Calu3 (cell line): ENCODE measurements around the gene KRT6B. TPM values are rescaled to one million over a fixed set of nuclear protein-coding genes. Genes with fewer than 3 reads are reported as not detected.

ENCODE experiments used
- BruUV-seq: library from RNA; stranded (reverse); fragments of 400-500 nt; replicated peaks from 2 replicates; lab custom pipeline; 2021; lab: Mats Ljungman, UMichigan
- CTCF ChIA-PET: fragments of 300-600 bp; sonication (Branson Sonifier 250); formaldehyde crosslinking; loops from one replicate; lab custom pipeline; 2022; ENCODE audit warnings: antibody characterized with exemption; lab: Charles Lee
- DNase-seq: peaks from one replicate; pipeline ENCODE4 v3.0.0; 2022
- H3K27ac Mint-ChIP-seq: one replicate; pipeline ENCODE4 v1.8.0; 2022; ENCODE audit warnings: mixed read lengths; ENCODE audit not compliant: unreplicated experiment
- H3K27me3 Mint-ChIP-seq: one replicate; pipeline ENCODE4 v1.8.0; 2022; ENCODE audit warnings: mixed read lengths; ENCODE audit not compliant: unreplicated experiment
- H3K36me3 Mint-ChIP-seq: one replicate; pipeline ENCODE4 v1.8.0; 2022; ENCODE audit warnings: mild to moderate bottlenecking, moderate library complexity, mixed read lengths; ENCODE audit not compliant: insufficient read depth, unreplicated experiment
- H3K4me1 Mint-ChIP-seq: one replicate; pipeline ENCODE4 v1.8.0; 2022; ENCODE audit warnings: mild to moderate bottlenecking, low read depth, mixed read lengths; ENCODE audit not compliant: unreplicated experiment
- H3K4me3 Mint-ChIP-seq: one replicate; pipeline ENCODE4 v1.8.0; 2022; ENCODE audit warnings: mild to moderate bottlenecking, low read depth, moderate library complexity, mixed read lengths; ENCODE audit not compliant: unreplicated experiment
- H3K9me3 Mint-ChIP-seq: one replicate; pipeline ENCODE4 v1.8.0; 2022; ENCODE audit warnings: low read depth, mixed read lengths; ENCODE audit not compliant: unreplicated experiment
- CTCF ChIP-seq: fragments of 200-600 bp; IDR thresholded peaks from one replicate; pipeline ENCODE4 v1.8.0; 2022; ENCODE audit warnings: antibody characterized with exemption; ENCODE audit not compliant: unreplicated experiment
- intact Hi-C: fragments of 100-400 bp; cut with micrococcal nuclease; formaldehyde crosslinking; loops from one replicate; pipeline ENCODE4 v1.10.0; 2022; ENCODE audit not compliant: unreplicated experiment
- total RNA-seq: library from RNA; stranded (reverse); gene quantifications from 2 replicates; pipeline ENCODE4 v1.2.3, GENCODE V29; 2022

The KRT6B gene
- total RNA-seq, 1 experiment from 2014 or later: 5.6 TPM

GRCh38 chr12:52401526-52401925 lies 50.4 kb downstream of the KRT6B start:
- Mint-ChIP-seq H3K4me1 (peaks cover 8% of the 10 kb centered on the region), H3K4me3 (no peak overlapping the region), H3K36me3 (no peaks in the 10 kb centered on the region), H3K27ac (no peak overlapping the region), H3K9me3 (no peaks in the 10 kb centered on the region), H3K27me3 (peaks cover 45% of the 10 kb centered on the region)
- no peak for TF ChIP-seq CTCF
- no TSS peak for BruUV-seq
- CTCF ChIA-PET: no interaction called here
- no peak for DNase-seq
- intact Hi-C loops: no loop called here

DNA sequence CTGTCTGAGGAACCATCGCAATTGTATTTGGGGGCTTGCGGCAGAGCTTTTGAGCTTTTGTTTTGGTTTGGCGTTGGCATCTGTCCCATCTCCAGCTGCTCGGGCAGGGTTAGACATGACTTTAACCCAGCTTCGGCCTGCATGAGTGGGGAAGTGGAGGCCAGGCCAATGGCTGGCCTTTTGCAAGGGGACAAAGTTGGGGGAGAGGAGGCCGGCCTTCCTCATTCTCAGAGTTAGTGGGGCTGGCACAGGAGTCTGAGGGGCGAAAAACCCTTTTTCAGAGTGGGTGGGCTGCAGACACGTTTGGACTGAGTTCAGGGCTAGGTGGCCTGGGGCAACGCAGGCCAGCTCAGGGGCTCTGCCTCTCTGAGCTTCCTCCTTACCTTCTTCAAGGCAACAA lies 51.0 kb downstream of the KRT6B start:
- Mint-ChIP-seq H3K4me1 (peaks cover 8% of the 10 kb centered on the region), H3K36me3 (no peaks in the 10 kb centered on the region), H3K27ac (no peak overlapping the region), H3K27me3 (peaks cover 47% of the 10 kb centered on the region), H3K9me3 (no peaks in the 10 kb centered on the region), H3K4me3 (no peak overlapping the region)
- no peak for DNase-seq
- CTCF ChIA-PET: no interaction called here
- intact Hi-C loops: no loop called here
- no TSS peak for BruUV-seq
- TF ChIP-seq CTCF: no peak

DNA sequence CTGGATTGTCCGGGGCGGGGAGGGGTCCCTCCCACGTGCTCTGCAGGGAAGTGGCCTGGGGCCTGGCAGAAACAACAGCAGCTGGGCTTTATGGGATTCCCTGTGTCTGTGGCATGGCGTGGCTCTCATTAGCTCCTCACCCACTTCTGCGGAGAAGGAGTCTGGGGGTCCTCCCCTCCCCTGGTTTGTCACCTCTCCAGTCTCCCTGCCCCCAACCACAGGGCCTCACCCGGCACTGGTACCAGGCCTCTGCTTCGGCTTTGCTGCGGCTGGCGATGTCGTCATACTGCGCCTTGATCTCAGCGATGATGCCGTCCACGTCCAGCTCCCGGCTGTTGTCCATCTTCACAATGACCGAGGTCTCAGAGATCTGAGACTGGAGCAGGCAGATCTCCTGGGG lies 52.2 kb downstream of the KRT6B start:
- DNase-seq: no peak
- CTCF ChIA-PET: no interaction called here
- Mint-ChIP-seq H3K4me3 (no peak overlapping the region), H3K4me1 (peaks cover 8% of the 10 kb centered on the region), H3K36me3 (no peaks in the 10 kb centered on the region), H3K27me3 (peaks cover 47% of the 10 kb centered on the region), H3K27ac (no peak overlapping the region), H3K9me3 (no peaks in the 10 kb centered on the region)
- BruUV-seq: no TSS peak
- intact Hi-C loops: no loop called here
- no peak for TF ChIP-seq CTCF

DNA sequence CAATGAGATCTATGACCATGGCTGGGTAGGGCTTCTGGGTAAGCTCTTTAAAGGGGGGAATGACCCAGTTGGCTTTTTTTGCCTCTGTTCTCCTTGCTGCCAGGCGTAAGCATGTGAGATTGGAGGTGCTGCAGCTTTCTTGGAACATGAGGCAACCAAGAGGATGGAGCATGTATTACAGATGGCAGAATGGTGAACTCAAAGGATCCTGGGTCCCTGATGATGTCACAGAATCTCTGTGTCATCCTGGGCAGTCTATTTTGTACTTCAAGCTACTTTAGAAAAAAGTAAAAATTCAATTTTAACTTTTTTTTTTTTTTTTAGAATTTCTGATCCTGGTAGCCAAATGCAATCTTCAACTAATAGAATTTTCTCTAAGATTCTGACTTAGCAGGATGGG lies 53.8 kb downstream of the KRT6B start:
- no TSS peak for BruUV-seq
- no peak for TF ChIP-seq CTCF
- CTCF ChIA-PET: interaction anchor here (0.6 kb wide), 1 partner anchor 135 kb away, joined by 4 read pairs; no protein-coding TSS in a partner anchor
- Mint-ChIP-seq H3K4me1 (peaks cover 8% of the 10 kb centered on the region), H3K36me3 (no peaks in the 10 kb centered on the region), H3K9me3 (no peaks in the 10 kb centered on the region), H3K4me3 (no peak overlapping the region), H3K27ac (no peak overlapping the region), H3K27me3 (peaks cover 40% of the 10 kb centered on the region)
- intact Hi-C loops: no loop called here
- DNase-seq: no peak
